CD8-positive, alpha-beta memory T cell (primary cell): ENCODE results near the gene MIPOL1. TPM values are rescaled to one million over a fixed set of nuclear protein-coding genes. Genes with fewer than 3 reads are reported as not detected.

Source experiments
- CTCF ChIA-PET: fragments of 350-600 bp; sonication (Branson Sonifier 250); formaldehyde crosslinking; loops from one replicate; lab custom pipeline; 2021; ENCODE audit warnings: antibody characterized with exemption; lab: Charles Lee
- POLR2A ChIA-PET: fragments of 350-600 bp; sonication (Branson Sonifier 250); formaldehyde crosslinking; loops from one replicate; lab custom pipeline; 2021; ENCODE audit warnings: antibody characterized with exemption; lab: Charles Lee
- DNase-seq, 5 donors: peaks; one replicate each; pipeline versions ENCODE4 v3.0.0 to v3.0.0-alpha.2; 2020 to 2022; ENCODE audit warnings: mixed read lengths in 1 of 5
- H3K27ac ChIP-seq: one replicate; pipeline ENCODE4 v1.7.0; 2013; ENCODE audit warnings: low read depth, mild to moderate bottlenecking, low read length, moderate library complexity
- H3K27me3 ChIP-seq: 2 replicates; pipeline ENCODE4 v1.7.0; 2013; ENCODE audit warnings: low read length, mild to moderate bottlenecking; ENCODE audit not compliant: insufficient read depth, poor library complexity, severe bottlenecking
- H3K36me3 ChIP-seq: 2 replicates; pipeline ENCODE4 v1.7.0; 2013; ENCODE audit warnings: mild to moderate bottlenecking, low read length, moderate library complexity; ENCODE audit not compliant: insufficient read depth
- H3K4me1 ChIP-seq: 2 replicates; pipeline ENCODE4 v1.7.0; 2013; ENCODE audit warnings: mild to moderate bottlenecking, low read length, moderate library complexity; ENCODE audit not compliant: insufficient read depth
- H3K4me3 ChIP-seq: 2 replicates; pipeline ENCODE4 v1.7.0; 2013; ENCODE audit warnings: mild to moderate bottlenecking, low read length
- H3K9me3 ChIP-seq: 2 replicates; pipeline ENCODE4 v1.7.0; 2013; ENCODE audit warnings: mild to moderate bottlenecking, low read length
- H3K27ac Mint-ChIP-seq, 8 donors: one replicate each; pipeline ENCODE4 v1.8.0; 2020 to 2021; ENCODE audit warnings: mixed read lengths in 8 of 8, mild to moderate bottlenecking in 6 of 8, inconsistent platforms in 3 of 8, moderate library complexity in 3 of 8
- H3K27me3 Mint-ChIP-seq, 2 donors: one replicate each; pipeline ENCODE4 v1.8.0; 2020 to 2021; ENCODE audit warnings: mixed read lengths in 2 of 2, mild to moderate bottlenecking in 1 of 2, moderate library complexity in 1 of 2
- H3K36me3 Mint-ChIP-seq, 3 donors: one replicate each; pipeline ENCODE4 v1.8.0; 2020 to 2021; ENCODE audit warnings: mixed read lengths in 3 of 3, inconsistent platforms in 1 of 3, mild to moderate bottlenecking in 1 of 3
- H3K4me1 Mint-ChIP-seq, 3 donors: one replicate each; pipeline ENCODE4 v1.8.0; 2020 to 2021; ENCODE audit warnings: mixed read lengths in 3 of 3, inconsistent platforms in 1 of 3, mild to moderate bottlenecking in 1 of 3
- H3K4me3 Mint-ChIP-seq, 7 donors: one replicate each; pipeline ENCODE4 v1.8.0; 2020 to 2021; ENCODE audit warnings: mixed read lengths in 7 of 7, mild to moderate bottlenecking in 6 of 7, moderate library complexity in 4 of 7, inconsistent platforms in 2 of 7
- H3K9me3 Mint-ChIP-seq, 5 donors: one replicate each; pipeline ENCODE4 v1.8.0; 2020 to 2022; ENCODE audit warnings: mixed read lengths in 5 of 5, mild to moderate bottlenecking in 3 of 5, moderate library complexity in 2 of 5, inconsistent platforms in 1 of 5
- polyA plus RNA-seq: library from polyadenylated mRNA; unstranded; fragments of 300-500 nt; fragmentation: Illumina TruSeq; gene quantifications from one replicate; pipeline ENCODE4 v1.2.3, GENCODE V29; 2021
- total RNA-seq, 2 experiments: library from RNA; stranded (reverse); gene quantifications; one replicate each; pipeline ENCODE4 v1.2.3, GENCODE V29; 2021

The MIPOL1 gene
- total and polyA plus RNA-seq, 3 experiments from 2014 or later: not detected

- POLR2A ChIA-PET: no interaction called here
- H3K27me3 ChIP-seq: peaks cover 40% of the 10 kb centered on the region
- H3K9me3 ChIP-seq: no peaks in the 10 kb centered on the region
- no peak overlapping the region for H3K27ac ChIP-seq
- CTCF ChIA-PET: no interaction called here
- Mint-ChIP-seq H3K4me1 (peaks cover 4 to 11% (median 10%) of the 10 kb centered on the region in 3 donors), H3K9me3 (peaks cover 0 to 24% (median 17%) of the 10 kb centered on the region in 5 donors), H3K4me3 (no peak overlapping the region), H3K27me3 (peaks cover 44 to 51% of the 10 kb centered on the region in 2 donors), H3K27ac (no peak overlapping the region), H3K36me3 (no peaks in the 10 kb centered on the region)
- no peak for DNase-seq
- H3K4me1 ChIP-seq: peaks cover 3% of the 10 kb centered on the region
- H3K4me3 ChIP-seq: no peak overlapping the region
- H3K36me3 ChIP-seq: no peaks in the 10 kb centered on the region
Measured at GRCh38 chr14:37601865-37602264, 404.1 kb downstream of the MIPOL1 start.

Other genes with a start within 250 kb of the MIPOL1 start
- gene SLC25A21, start 25.3 kb upstream of the MIPOL1 start, total RNA-seq: not detected
- gene SLC25A21, start 25.3 kb upstream of the MIPOL1 start, polyA plus RNA-seq: not detected